GM12864 (cell line): ENCODE data around the gene KPNA5.
"Not testable (repeated sequence)": the region's sequence is repeated elsewhere in the genome, so short reads cannot be mapped to it uniquely, and the experiment has no call there.

ENCODE experiments used
- DNase-seq: peaks from one replicate; pipeline ENCODE4 v3.0.0-alpha.2; 2011; ENCODE audit warnings: low read depth
- H3K4me3 ChIP-seq: 2 replicates; pipeline ENCODE4 v1.5.1; 2011; ENCODE audit warnings: mild to moderate bottlenecking, low read depth, low read length, control low read depth
- TF ChIP-seq, protein P1 (sequence below): IDR thresholded peaks from 2 replicates; pipeline ENCODE4 v1.5.1; 2011; ENCODE audit warnings: low read depth, mild to moderate bottlenecking, moderate library complexity, low read length, control low read depth, inconsistent platforms; ENCODE audit errors: missing control alignments

KPNA5 gene

DNA sequence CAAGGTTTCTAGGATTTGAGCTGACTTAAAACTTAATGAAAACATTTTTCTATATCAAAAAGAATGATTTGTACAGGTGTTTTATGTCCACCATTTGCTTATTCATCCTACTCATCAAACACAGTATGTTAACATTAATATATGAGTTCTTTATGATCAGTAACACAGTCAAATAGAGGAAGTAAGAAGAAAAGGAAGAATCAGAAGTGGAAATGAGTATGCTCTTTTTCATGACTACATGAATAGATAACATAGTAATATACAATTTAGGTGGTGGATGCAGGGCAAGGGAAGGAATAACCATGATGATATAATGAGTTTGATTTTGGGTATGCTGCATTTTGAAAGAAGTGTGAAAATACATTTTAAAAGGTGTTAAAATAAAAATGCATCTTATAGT lies 16.5 kb downstream of the KPNA5 start:
- H3K4me3 ChIP-seq: no peak overlapping the region
- TF ChIP-seq, protein P1, sequence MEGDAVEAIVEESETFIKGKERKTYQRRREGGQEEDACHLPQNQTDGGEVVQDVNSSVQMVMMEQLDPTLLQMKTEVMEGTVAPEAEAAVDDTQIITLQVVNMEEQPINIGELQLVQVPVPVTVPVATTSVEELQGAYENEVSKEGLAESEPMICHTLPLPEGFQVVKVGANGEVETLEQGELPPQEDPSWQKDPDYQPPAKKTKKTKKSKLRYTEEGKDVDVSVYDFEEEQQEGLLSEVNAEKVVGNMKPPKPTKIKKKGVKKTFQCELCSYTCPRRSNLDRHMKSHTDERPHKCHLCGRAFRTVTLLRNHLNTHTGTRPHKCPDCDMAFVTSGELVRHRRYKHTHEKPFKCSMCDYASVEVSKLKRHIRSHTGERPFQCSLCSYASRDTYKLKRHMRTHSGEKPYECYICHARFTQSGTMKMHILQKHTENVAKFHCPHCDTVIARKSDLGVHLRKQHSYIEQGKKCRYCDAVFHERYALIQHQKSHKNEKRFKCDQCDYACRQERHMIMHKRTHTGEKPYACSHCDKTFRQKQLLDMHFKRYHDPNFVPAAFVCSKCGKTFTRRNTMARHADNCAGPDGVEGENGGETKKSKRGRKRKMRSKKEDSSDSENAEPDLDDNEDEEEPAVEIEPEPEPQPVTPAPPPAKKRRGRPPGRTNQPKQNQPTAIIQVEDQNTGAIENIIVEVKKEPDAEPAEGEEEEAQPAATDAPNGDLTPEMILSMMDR: no peak
- no peak for DNase-seq

DNA sequence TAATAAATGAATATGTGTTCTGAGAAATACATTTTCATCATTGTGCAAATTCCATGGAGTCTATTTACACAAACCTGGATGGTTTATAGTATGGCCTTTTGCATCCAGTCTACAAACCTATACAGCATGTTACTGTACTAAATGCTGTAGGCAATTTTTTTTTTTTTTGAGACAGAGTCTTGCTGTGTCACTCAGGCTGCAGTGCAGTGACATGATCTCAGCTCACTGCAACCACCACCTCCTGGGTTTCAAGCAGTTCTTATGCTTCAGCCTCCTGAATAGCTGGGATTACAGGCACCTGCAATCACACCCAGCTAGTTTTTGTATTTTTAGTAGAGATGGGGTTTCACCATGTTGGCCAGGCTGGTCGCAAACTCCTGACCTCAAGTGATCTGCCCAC lies 22.9 kb downstream of the KPNA5 start:
- not testable (repeated sequence) for DNase-seq, H3K4me3 ChIP-seq

DNA sequence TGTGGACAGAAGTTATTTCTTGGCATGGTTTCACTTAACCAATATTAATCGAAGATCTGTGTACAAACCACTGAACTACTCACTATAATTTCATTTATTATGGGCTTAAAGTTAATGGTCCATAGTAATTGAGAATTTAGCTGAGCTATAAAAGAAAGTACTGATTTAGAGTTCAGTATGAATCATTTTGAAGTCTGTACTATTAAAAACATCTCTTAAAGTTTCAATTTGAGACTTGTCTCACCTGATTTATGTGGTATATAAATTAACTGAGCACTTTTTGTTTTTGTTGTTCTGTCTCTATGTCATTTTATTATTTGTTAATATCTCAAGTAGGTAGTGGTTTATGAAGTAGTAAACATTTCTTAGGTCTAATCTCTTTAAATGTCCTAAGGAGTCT lies 24.9 kb downstream of the KPNA5 start:
- TF ChIP-seq, protein P1: no peak
- no peak overlapping the region for H3K4me3 ChIP-seq
- no peak for DNase-seq

DNA sequence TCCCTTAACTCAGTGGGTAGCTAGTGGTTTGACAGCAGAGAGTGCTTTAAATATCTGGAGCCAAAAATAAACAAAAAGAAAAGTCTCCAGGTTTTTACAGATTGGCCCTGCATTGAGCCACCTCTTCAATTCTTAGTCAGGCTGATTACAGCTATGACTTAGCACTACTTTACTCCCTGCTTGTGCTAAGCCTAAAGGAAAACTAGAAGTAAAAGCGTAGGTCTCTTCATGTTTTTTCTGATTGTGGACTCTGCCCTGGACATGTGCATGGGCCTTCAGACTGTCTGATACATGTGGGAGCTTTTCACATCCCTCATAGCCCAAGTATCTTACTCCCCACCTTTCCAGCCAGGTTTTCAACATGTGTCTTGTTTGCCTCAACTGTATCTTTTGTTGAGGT lies 33.3 kb downstream of the KPNA5 start:
- TF ChIP-seq, protein P1: no peak
- no peak for DNase-seq

GRCh38 chr6:116714761-116715160 lies 33.8 kb downstream of the KPNA5 start:
- H3K4me3 ChIP-seq: no peak overlapping the region
- TF ChIP-seq, protein P1: no peak
- no peak for DNase-seq

More for the DNA sequence above, 33.3 kb downstream of the KPNA5 start:
- no peak overlapping the region for H3K4me3 ChIP-seq

- TF ChIP-seq, protein P1: no peak
- H3K4me3 ChIP-seq: no peak overlapping the region
- DNase-seq: no peak
These were observed 45.9 kb downstream of the KPNA5 start for GRCh38 chr6:116726947-116727346.

- no peak overlapping the region for H3K4me3 ChIP-seq
- no peak for DNase-seq
- TF ChIP-seq, protein P1: no peak
These were observed 49.5 kb downstream of the KPNA5 start for GRCh38 chr6:116730513-116730912.

GRCh38 chr6:116737004-116737403 lies 56.0 kb downstream of the KPNA5 start:
- no peak for DNase-seq
- TF ChIP-seq, protein P1: no peak
- no peak overlapping the region for H3K4me3 ChIP-seq

- not testable (repeated sequence) for DNase-seq, H3K4me3 ChIP-seq
These were observed 59.5 kb downstream of the KPNA5 start for GRCh38 chr6:116740486-116740885.
